WTC11 (cell line): Measurements from ENCODE around the gene ZNF747. TPM values are rescaled to one million over a fixed set of nuclear protein-coding genes. Genes with fewer than 3 reads are reported as not detected.

Experiments
- ATAC-seq: fragments of 200-7000 bp; cut with Tn5 transposase; 2 replicates; pipeline ENCODE4 v1.10.0; 2021; ENCODE audit warnings: mild to moderate bottlenecking, moderate library complexity
- CTCF ChIA-PET: fragments of 300-600 bp; sonication (Branson Sonifier 250); formaldehyde crosslinking; loops from one replicate; lab custom pipeline; 2021; ENCODE audit warnings: antibody characterized with exemption; lab: Charles Lee
- POLR2A ChIA-PET: fragments of 350-600 bp; sonication (Branson Sonifier 250); formaldehyde crosslinking; loops from one replicate; lab custom pipeline; 2021; ENCODE audit warnings: antibody characterized with exemption; lab: Charles Lee
- DNase-seq: peaks from one replicate; pipeline ENCODE4 v3.0.0; 2021; ENCODE audit warnings: low spot score
- H3K27ac Mint-ChIP-seq: 2 replicates; pipeline ENCODE4 v1.8.0; 2021; ENCODE audit warnings: mixed read lengths
- H3K27me3 Mint-ChIP-seq: 2 replicates; pipeline ENCODE4 v1.8.0; 2021; ENCODE audit warnings: low read depth, mild to moderate bottlenecking, moderate library complexity, mixed read lengths
- H3K36me3 Mint-ChIP-seq: 2 replicates; pipeline ENCODE4 v1.8.0; 2021; ENCODE audit warnings: mixed read lengths
- H3K4me1 Mint-ChIP-seq: 2 replicates; pipeline ENCODE4 v1.8.0; 2022; ENCODE audit warnings: mixed read lengths
- H3K4me3 Mint-ChIP-seq: 2 replicates; pipeline ENCODE4 v1.8.0; 2021; ENCODE audit warnings: mild to moderate bottlenecking, moderate library complexity, mixed read lengths
- H3K9me3 Mint-ChIP-seq: 2 replicates; pipeline ENCODE4 v1.8.0; 2021; ENCODE audit warnings: mixed read lengths
- AR ChIP-seq: fragments of 250-450 bp; sonication (Bioruptor Pico); IDR thresholded peaks from 2 replicates; pipeline ENCODE4 v1.9.0; 2021; ENCODE audit warnings: mild to moderate bottlenecking
- ATF3 ChIP-seq: sonication (generic); formaldehyde crosslinking; conservative IDR thresholded peaks from 2 replicates; pipeline ENCODE4 v1.8.1; 2022; ENCODE audit warnings: mild to moderate bottlenecking, missing genetic modification reagents
- CDX4 ChIP-seq: fragments of 250-450 bp; sonication (Bioruptor Pico); IDR thresholded peaks from 2 replicates; pipeline ENCODE4 v1.9.0; 2021; ENCODE audit warnings: moderate library complexity, mild to moderate bottlenecking, inconsistent platforms, borderline replicate concordance
- CREM ChIP-seq: sonication (generic); formaldehyde crosslinking; IDR thresholded peaks from 2 replicates; pipeline ENCODE4 v1.8.1; 2022; ENCODE audit warnings: mild to moderate bottlenecking, missing genetic modification reagents, moderate library complexity
- CTCF ChIP-seq: fragments of 200-600 bp; IDR thresholded peaks from 2 replicates; pipeline ENCODE4 v1.8.0; 2022; ENCODE audit warnings: antibody characterized with exemption
- ETV6 ChIP-seq: sonication (generic); formaldehyde crosslinking; IDR thresholded peaks from 2 replicates; pipeline ENCODE4 v1.8.1; 2022; ENCODE audit warnings: mild to moderate bottlenecking, missing genetic modification reagents
- FOXJ3 ChIP-seq: sonication (generic); formaldehyde crosslinking; IDR thresholded peaks from 2 replicates; pipeline ENCODE4 v1.9.0; 2021; ENCODE audit warnings: missing genetic modification reagents, mild to moderate bottlenecking, borderline replicate concordance
- FOXP1 ChIP-seq: sonication (generic); formaldehyde crosslinking; IDR thresholded peaks from 2 replicates; pipeline ENCODE4 v1.8.0; 2022; ENCODE audit warnings: missing genetic modification reagents, mild to moderate bottlenecking, moderate library complexity, borderline replicate concordance
- GABPB1 ChIP-seq: sonication (generic); formaldehyde crosslinking; IDR thresholded peaks from 2 replicates; pipeline ENCODE4 v1.8.1; 2023; ENCODE audit warnings: mild to moderate bottlenecking, missing genetic modification reagents
- NFYB ChIP-seq: sonication (generic); formaldehyde crosslinking; conservative IDR thresholded peaks from 2 replicates; pipeline ENCODE4 v1.8.0; 2022; ENCODE audit warnings: low read depth, missing genetic modification reagents
- NR1H2 ChIP-seq: sonication (generic); formaldehyde crosslinking; IDR thresholded peaks from 2 replicates; pipeline ENCODE4 v1.9.0; 2021; ENCODE audit warnings: mild to moderate bottlenecking, moderate library complexity, missing genetic modification reagents
- OVOL2 ChIP-seq: fragments of 250-450 bp; sonication (Bioruptor Pico); IDR thresholded peaks from 2 replicates; pipeline ENCODE4 v1.9.0; 2021; ENCODE audit warnings: mild to moderate bottlenecking, borderline replicate concordance
- PRRX2 ChIP-seq: fragments of 250-450 bp; sonication (Bioruptor Pico); IDR thresholded peaks from 2 replicates; pipeline ENCODE4 v1.8.0; 2021; ENCODE audit warnings: mild to moderate bottlenecking
- RELA ChIP-seq: sonication (generic); formaldehyde crosslinking; IDR thresholded peaks from 2 replicates; pipeline ENCODE4 v1.8.1; 2022; ENCODE audit warnings: missing genetic modification reagents, mild to moderate bottlenecking, borderline replicate concordance
- RORB ChIP-seq: fragments of 250-450 bp; sonication (Bioruptor Pico); IDR thresholded peaks from 2 replicates; pipeline ENCODE4 v1.9.0; 2021; ENCODE audit warnings: mild to moderate bottlenecking
- SOX15 ChIP-seq: fragments of 250-450 bp; sonication (Bioruptor Pico); IDR thresholded peaks from 2 replicates; pipeline ENCODE4 v1.9.0; 2021; ENCODE audit warnings: mild to moderate bottlenecking
- TEAD4 ChIP-seq: sonication (generic); formaldehyde crosslinking; IDR thresholded peaks from 2 replicates; pipeline ENCODE4 v1.8.0; 2022; ENCODE audit warnings: mild to moderate bottlenecking, missing genetic modification reagents
- TP53 ChIP-seq: sonication (generic); formaldehyde crosslinking; IDR thresholded peaks from 2 replicates; pipeline ENCODE4 v1.8.1; 2023; ENCODE audit warnings: mild to moderate bottlenecking, missing genetic modification reagents
- ZBTB21 ChIP-seq: sonication (generic); formaldehyde crosslinking; IDR thresholded peaks from 2 replicates; pipeline ENCODE4 v1.8.1; 2023; ENCODE audit warnings: mild to moderate bottlenecking, missing genetic modification reagents, borderline replicate concordance
- ZBTB43 ChIP-seq: sonication (generic); formaldehyde crosslinking; IDR thresholded peaks from 2 replicates; pipeline ENCODE4 v1.8.1; 2023; ENCODE audit warnings: mild to moderate bottlenecking, missing genetic modification reagents
- ZNF138 ChIP-seq: sonication (generic); formaldehyde crosslinking; conservative IDR thresholded peaks from 2 replicates; pipeline ENCODE4 v1.8.1; 2022; ENCODE audit warnings: mild to moderate bottlenecking, moderate library complexity, missing genetic modification reagents
- ZNF416 ChIP-seq: fragments of 250-450 bp; sonication (Bioruptor Pico); IDR thresholded peaks from 2 replicates; pipeline ENCODE4 v1.9.0; 2021; ENCODE audit warnings: mild to moderate bottlenecking, inconsistent platforms
- ZNF532 ChIP-seq: fragments of 250-450 bp; sonication (Bioruptor Pico); IDR thresholded peaks from 2 replicates; pipeline ENCODE4 v1.9.0; 2021; ENCODE audit warnings: mild to moderate bottlenecking, borderline replicate concordance
- ZSCAN18 ChIP-seq: fragments of 250-450 bp; sonication (Bioruptor Pico); IDR thresholded peaks from 2 replicates; pipeline ENCODE4 v2.1.2; 2022; ENCODE audit warnings: mild to moderate bottlenecking, moderate library complexity
- total RNA-seq: library from RNA; stranded (reverse); gene quantifications from 3 replicates; pipeline ENCODE4 v1.2.3, GENCODE V29; 2021

Gene ZNF747
- total RNA-seq, 1 experiment from 2014 or later: 11.3 TPM

- TF ChIP-seq ZNF532 (CRISPR knock-in tag) (no peak), FOXP1 (CRISPR knock-in tag) (no peak), FOXJ3 (no peak), ZBTB43 (CRISPR knock-in tag) (no peak), ETV6 (CRISPR knock-in tag) (no peak), ZSCAN18 (CRISPR knock-in tag) (no peak), ATF3 (CRISPR knock-in tag) (no peak), SOX15 (CRISPR knock-in tag) (no peak), ZBTB21 (CRISPR knock-in tag) (no peak), ZNF138 (no peak)
- TF ChIP-seq, all 79 proteins: peak for 0
Observed at GRCh38 chr16:30491229-30491628, 43.4 kb downstream of the ZNF747 start (continued).

- CTCF ChIA-PET: interaction anchor here (1.9 kb wide), 1 partner anchor 45 kb away, joined by 4 read pairs; the partner anchor contains the start of gene ZNF747
- Mint-ChIP-seq H3K27ac (0 out of 2 replicates have a peak overlapping the region, but pooled peaks have one; percentile 21), H3K27me3 (peaks cover 9% of the 10 kb centered on the region; the same call in 1 of the 2 replicates), H3K4me3 (no peak overlapping the region), H3K36me3 (no peaks in the 10 kb centered on the region), H3K9me3 (no peaks in the 10 kb centered on the region), H3K4me1 (peaks cover 14% of the 10 kb centered on the region)
- POLR2A ChIA-PET: interaction anchor here (0.7 kb wide), 2 partner anchors 20 to 67 kb away, joined by 4 to 5 read pairs; no protein-coding TSS in a partner anchor
- ATAC-seq: no peak
- no peak for DNase-seq
- TF ChIP-seq AR (CRISPR knock-in tag): no peak
- TF ChIP-seq TP53 (CRISPR knock-in tag): no peak
- TF ChIP-seq CTCF: no peak
- no peak for TF ChIP-seq ZNF416
- no peak for TF ChIP-seq GABPB1
- no peak for TF ChIP-seq RORB (CRISPR knock-in tag)
- no peak for TF ChIP-seq TEAD4 (CRISPR knock-in tag)
- TF ChIP-seq ZBTB43 (CRISPR knock-in tag): no peak
- no peak for TF ChIP-seq PRRX2 (CRISPR knock-in tag)
- TF ChIP-seq NR1H2 (CRISPR knock-in tag): no peak
- no peak for TF ChIP-seq RELA (CRISPR knock-in tag)
- TF ChIP-seq CDX4 (CRISPR knock-in tag): no peak
- no peak for TF ChIP-seq NFYB (CRISPR knock-in tag)
- no peak for TF ChIP-seq CREM (CRISPR knock-in tag)
- no peak for TF ChIP-seq OVOL2 (CRISPR knock-in tag)
Observed at GRCh38 chr16:30490210-30490609, 44.4 kb downstream of the ZNF747 start.
